Measurements from ENCODE around the gene DAZL.

GRCh38 chr3:16604433-16604832 lies 790 bp downstream of the DAZL start:
- TF ChIP-seq CTCF (IDR thresholded peaks at IDR 0.05) (0 out of 2 replicates have a peak, but pooled peaks have one; percentile 5), SIN3A (IDR thresholded peaks at IDR 0.05; ENCODE audit: borderline replicate concordance, insufficient read depth, low read depth, low read length) (no peak)

All from Panc1 (cell line).